BJ (cell line): ENCODE measurements around the gene ITFG1. TPM values are rescaled to one million over a fixed set of nuclear protein-coding genes. Genes with fewer than 3 reads are reported as not detected.

Experiments
- CTCF ChIA-PET: fragments of 350-600 bp; formaldehyde crosslinking; extraction: SDS; loops from one replicate; lab custom pipeline; 2021; ENCODE audit warnings: antibody characterized with exemption, inconsistent platforms; lab: Yijun Ruan, JAX
- POLR2A ChIA-PET: fragments of 300-600 bp; sonication (Branson Sonifier 250); formaldehyde crosslinking; extraction: SDS; loops from one replicate; lab custom pipeline; 2021; ENCODE audit warnings: antibody characterized with exemption; lab: Charles Lee
- DNase-seq: peaks from one replicate; pipeline ENCODE4 v3.0.0-alpha.2; 2011; ENCODE audit warnings: low read depth
- H3K27me3 ChIP-seq: 2 replicates; pipeline ENCODE4 v1.6.0; 2011; ENCODE audit warnings: low read length; ENCODE audit not compliant: control insufficient read depth, insufficient read depth
- H3K36me3 ChIP-seq: 2 replicates; pipeline ENCODE4 v1.5.1; 2011; ENCODE audit warnings: low read length; ENCODE audit not compliant: control insufficient read depth, insufficient read depth
- H3K4me3 ChIP-seq: 2 replicates; pipeline ENCODE4 v1.5.1; 2011; ENCODE audit warnings: low read depth, mild to moderate bottlenecking, control low read depth, low read length
- CTCF ChIP-seq: IDR thresholded peaks from 2 replicates; pipeline ENCODE4 v1.5.1; 2011; ENCODE audit warnings: low read depth, mild to moderate bottlenecking, control low read depth, inconsistent platforms, low read length, moderate library complexity; ENCODE audit not compliant: insufficient read depth
- polyA plus RNA-seq: library from polyadenylated mRNA; depleted of rRNA; stranded (reverse); fragments of >200 nt; gene quantifications from 2 replicates; pipeline ENCODE4 v1.2.3, GENCODE V29; 2011

The ITFG1 gene
- polyA plus RNA-seq, 1 experiment, result 47.5 TPM

DNA sequence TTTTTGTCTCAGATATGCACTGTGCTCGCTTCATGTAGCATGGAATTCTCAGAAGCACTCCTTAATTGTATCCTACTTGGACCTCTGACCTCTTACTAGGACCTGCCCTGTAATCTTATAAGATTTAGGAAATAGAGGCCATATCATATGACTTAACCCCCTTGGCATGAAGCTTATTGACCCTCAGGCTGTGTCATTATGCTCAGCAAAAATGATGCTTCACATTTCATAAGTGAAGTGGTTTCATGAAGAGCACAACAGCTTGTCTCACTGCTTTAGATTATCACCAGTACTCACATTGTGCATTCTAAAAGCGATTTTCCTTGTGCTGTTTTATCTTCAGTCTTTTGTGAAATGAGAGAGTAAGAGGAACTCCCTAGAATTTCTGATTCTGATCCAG is 6.6 kb upstream of the ITFG1 start:
- ChIA-PET CTCF (no interaction called here), POLR2A (no interaction called here)
- Histone ChIP-seq H3K36me3 (no peaks in the 10 kb centered on the region), H3K4me3 (no peak overlapping the region), H3K27me3 (no peaks in the 10 kb centered on the region)
- TF ChIP-seq CTCF, result no peak
- DNase-seq, result no peak

DNA sequence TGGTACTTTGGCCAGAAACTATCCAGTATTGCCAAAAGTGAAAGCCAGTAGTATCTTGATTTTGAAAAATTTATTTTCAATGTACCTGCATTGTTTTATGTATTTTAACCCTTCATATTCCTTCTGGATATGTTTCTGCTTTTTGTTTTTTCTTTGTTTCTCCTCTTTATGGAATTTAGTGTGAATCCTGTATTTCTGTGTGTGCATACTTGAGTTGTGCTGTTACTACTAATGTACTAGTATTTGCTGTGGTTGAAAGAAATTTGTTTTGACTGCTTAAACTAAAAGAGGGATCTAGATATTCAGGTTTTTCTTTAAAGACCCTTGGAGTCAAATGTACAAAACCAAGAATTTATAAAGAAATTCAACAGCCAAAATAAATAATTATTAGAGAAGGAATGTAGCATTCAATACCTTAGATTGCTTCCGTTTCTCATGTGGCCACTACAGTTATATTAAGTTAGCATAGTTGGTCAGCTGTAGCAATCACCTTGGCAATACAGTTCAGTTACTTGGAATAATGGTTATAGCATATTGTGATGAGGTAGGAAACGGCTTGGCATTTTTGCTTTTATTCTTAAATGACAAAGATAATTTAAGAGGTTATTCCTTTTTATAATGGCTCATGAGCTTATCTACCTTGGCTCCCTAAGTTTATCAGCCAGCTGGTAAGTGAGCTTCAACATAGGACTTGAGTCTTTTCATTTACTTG is 5.2 kb upstream of the ITFG1 start:
- Histone ChIP-seq H3K27me3 (no peaks in the 10 kb centered on the region), H3K4me3 (no peak overlapping the region), H3K36me3 (no peaks in the 10 kb centered on the region)
- no peak for DNase-seq
- POLR2A ChIA-PET, result no interaction called here
- TF ChIP-seq CTCF, result no peak
- CTCF ChIA-PET, result no interaction called here

- Histone ChIP-seq H3K36me3 (no peaks in the 10 kb centered on the region), H3K4me3 (no peak overlapping the region), H3K27me3 (no peaks in the 10 kb centered on the region)
- CTCF ChIA-PET, result no interaction called here
- TF ChIP-seq CTCF, result no peak
- POLR2A ChIA-PET, result no interaction called here
- DNase-seq, result no peak
Observed at GRCh38 chr16:47463771-47464624, 3.1 kb upstream of the ITFG1 start.

DNA sequence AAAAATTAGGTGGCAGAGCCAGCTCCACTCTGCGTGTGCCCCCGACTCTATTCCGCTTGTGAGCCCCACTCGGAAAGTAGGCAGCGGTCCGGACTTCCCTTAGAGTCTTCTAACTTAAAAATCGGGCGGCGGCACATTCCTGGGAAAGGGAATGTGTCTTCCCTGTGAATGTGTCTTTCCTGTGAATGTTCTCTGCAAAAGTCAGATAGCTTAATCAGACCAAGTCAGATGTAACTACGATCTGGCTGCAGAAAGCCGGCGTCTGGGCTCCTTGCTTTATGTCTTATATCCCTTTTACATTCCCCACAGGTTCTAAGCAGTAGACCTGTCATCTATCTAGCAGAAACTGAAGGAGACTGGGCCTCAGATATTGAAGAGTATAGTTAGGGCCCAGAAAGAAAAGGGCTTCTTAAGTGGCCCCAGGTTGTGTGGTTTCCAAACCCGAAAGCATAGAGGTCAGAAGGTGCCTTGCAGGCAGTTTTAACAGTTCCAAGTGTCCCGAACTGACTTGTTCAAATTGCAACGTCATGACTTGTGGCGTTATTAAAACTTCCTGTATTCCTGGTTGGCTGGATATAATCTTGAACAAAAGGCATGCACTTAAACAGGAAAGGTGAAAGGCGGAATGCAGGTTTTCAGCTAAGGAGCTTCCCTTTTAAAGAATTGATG is 869 bp upstream of the ITFG1 start:
- peak overlapping the region; percentile 87 for H3K4me3 ChIP-seq
- no peak for DNase-seq
- POLR2A ChIA-PET, result no interaction called here
- no peaks in the 10 kb centered on the region for H3K27me3 ChIP-seq
- TF ChIP-seq CTCF, result no peak
- no peaks in the 10 kb centered on the region for H3K36me3 ChIP-seq
- CTCF ChIA-PET, result interaction anchor here (0.8 to 1.6 kb wide), 5 partner anchors 10 to 424 kb away, joined by 3 to 4 read pairs (median 3); no protein-coding TSS in a partner anchor

GRCh38 chr16:47460359-47460710 is 528 bp downstream of the ITFG1 start:
- no peak for DNase-seq
- CTCF ChIA-PET, result interaction anchor here (0.6 to 1.6 kb wide), 3 partner anchors 9 to 28 kb away, joined by 3 read pairs; no protein-coding TSS in a partner anchor
- POLR2A ChIA-PET, result no interaction called here

More at GRCh38 chr16:47460359-47460710, 528 bp downstream of the ITFG1 start:
- TF ChIP-seq CTCF, result no peak
- H3K27me3 ChIP-seq, result no peaks in the 10 kb centered on the region
- peak overlapping the region; percentile 87 for H3K4me3 ChIP-seq
- no peaks in the 10 kb centered on the region for H3K36me3 ChIP-seq
